NCI-H2196 (cell line): ENCODE data around the gene RAB6D.
A peak's percentile ranks its signal among the peaks of the same experiment; 100 is the strongest.
"Not testable (repeated sequence)": the region's sequence is repeated elsewhere in the genome, so short reads cannot be mapped to it uniquely, and the experiment has no call there.

Experiments
- DNase-seq: peaks from one replicate; lab custom pipeline; 2025; ENCODE audit not compliant: unreplicated experiment; lab: John Stamatoyannopoulos, UW

Gene RAB6D

DNA sequence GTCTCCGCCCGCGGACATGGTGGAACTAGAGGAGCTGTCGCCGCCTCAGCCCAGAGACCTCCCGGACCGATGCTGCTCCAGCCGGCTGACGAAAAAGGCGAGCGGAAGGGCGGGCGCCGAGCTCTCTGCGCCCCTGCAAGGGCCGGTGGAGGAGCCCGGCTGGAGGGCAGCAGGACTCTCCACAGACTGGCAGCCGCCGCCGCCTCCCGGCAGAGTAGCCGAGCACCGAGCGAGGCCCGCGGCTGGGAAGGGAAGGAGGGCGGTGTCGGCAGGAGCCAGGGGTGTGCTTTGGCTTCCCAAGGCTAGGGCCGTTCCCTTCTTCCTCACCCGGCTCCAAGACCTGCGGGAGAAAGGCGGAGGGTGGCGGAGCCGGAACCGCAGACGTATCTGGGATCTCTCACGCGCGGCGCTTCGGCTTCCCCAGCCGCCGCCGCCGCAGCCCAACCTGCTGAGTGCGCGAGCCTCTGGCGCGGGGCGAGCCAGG, at the start of gene RAB6D:
Gene RAB6D (minus strand): TSS at position 466 of the 484 bp plus-strand sequence. CDS start 448 bp downstream, at position 18.
- DNase-seq: not testable (repeated sequence)

DNA sequence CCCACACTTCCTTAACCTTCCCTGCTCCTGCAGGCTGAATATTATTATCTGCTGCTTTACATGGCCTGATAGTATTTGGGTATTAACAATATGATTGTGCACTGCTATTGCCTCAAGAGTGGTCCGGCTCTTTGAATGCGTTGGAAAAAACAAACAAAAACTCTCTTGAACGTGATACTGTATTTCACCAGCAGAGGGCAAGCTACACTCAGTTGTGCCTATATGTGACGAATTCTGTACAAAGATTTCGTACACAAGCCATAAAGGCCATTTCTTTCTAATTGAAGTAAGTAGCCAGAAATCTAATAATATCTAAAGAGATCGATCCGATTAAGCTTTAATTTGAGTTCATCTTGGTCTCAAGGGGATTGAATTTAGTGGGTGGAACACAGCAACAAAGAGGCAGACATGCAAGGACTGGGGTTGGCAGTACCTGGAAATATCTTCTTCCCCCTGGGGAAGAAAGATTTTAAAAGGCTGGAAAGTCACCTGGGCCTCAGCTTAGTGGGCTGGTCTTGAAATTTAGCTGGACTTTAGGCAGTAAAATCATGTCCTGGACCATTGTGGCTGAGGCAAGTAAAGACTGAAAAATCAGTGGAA, 49.3 kb upstream of the RAB6D start:
- DNase-seq: peak; percentile 65

DNA sequence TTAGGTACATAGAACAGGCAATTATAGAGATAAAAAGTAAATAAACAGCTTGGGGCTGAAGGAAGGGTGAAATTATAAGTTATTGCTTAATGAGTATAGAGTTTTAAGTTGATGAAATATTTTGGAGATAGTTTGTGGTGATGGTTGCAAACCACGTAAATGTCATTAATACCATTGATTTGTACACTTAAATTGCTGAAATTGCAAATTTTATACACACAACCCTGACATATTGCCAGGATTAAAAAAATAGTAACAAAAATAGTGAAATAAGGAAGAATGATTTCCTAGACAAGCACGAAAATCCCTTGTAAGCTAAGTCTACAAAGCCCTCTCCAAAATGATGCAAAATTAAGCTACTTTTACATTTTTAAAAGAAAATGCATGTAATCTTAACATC, 46.2 kb upstream of the RAB6D start:
- DNase-seq: no peak

DNA sequence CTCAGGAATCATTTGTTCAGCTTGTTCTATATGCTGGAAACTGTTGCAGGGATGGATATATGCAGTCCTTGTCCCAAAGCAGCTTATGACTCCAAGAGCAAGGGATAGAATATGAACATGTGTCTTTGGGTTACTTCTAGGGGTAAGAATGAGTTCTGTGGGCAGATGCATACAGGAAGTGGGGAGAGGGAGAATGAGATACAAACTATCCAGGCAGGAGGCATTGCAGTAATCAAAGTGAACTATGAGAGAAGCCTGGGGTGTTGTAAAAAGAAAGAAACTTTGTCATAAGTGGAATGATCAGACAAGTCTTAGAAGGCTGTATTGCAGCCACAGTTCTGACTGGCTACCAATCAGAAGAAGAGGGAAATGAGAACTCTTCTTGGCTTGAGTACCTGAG, 44.8 kb upstream of the RAB6D start:
- DNase-seq: no peak

- DNase-seq: no peak
These were observed 44.2 kb upstream of the RAB6D start for GRCh38 chr2:131408207-131408606.

DNA sequence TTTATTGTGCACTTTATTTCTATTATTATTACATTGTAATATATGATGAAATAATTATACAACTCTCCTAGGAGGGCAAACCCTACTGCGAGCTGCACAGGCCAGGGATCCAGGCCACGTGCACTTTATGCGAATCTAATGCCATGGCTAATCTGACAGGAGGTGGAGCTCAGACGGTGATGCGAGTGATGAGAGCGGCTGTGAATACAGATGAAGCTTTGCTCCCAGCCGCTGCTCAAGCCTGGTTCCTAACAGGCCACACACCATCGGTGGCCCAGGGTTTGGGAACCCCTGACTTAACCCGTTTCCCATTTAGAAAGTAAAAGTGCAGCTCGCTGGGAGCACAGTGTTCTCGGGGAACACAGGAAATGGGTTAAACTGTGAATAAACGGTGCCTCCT, 40.8 kb upstream of the RAB6D start:
- no peak for DNase-seq

DNA sequence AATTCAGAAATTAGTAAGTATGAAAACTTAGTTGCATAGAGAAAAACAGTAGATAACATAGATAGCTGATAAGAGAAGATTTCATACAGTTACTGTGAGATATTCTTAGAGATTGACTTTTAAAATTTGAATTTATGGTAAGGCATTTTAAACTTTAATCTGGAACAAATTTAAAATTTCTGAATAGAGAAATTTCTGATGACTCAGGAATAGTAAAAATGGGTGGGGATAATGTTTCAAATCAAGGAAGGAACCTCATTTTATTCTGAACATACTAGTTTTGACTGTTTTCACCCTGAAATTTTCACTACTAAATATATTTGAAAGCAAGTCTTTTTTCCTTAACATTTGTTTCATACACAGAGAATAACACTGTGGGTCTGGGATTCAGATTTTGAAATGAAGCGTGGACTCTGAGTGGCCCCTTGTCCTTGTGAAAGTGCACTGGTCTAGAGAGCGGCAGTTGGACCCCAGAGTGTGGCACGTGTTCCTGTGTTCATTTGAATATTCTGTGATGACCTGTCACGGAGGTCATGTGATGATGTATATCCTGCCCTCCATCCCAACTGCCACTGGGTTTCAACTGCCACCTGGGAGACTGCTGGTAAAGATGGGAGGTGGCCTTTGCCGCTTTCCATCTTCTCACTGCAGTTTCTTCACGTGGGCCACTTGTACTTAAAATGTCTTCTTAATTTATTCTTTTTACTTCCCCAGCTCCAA, 38.5 kb upstream of the RAB6D start:
- DNase-seq: no peak

- no peak for DNase-seq
These were observed 36.9 kb upstream of the RAB6D start for GRCh38 chr2:131400849-131401248.

DNA sequence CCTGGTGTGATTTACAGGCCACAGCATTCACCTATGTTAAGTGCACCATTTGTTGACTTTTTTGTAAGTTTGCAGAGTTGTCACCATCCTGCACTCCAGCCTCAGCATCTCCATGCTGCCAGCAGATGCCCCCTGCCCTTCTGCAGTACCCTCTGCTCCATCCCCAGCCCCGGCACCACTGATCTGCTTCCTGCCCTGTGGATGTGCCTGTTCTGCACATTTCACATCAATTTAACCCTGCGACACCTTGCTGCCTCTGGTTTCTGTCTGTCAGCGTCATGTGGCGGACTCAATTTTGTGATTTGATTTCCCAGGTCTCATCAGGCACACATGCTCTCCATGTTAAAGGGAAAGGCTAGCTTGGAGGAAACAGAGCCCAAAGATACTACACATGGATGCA, 36.5 kb upstream of the RAB6D start:
- DNase-seq: not testable (repeated sequence)

- DNase-seq: not testable (repeated sequence)
These were observed 32.2 kb upstream of the RAB6D start for GRCh38 chr2:131396209-131396608.

- DNase-seq: not testable (repeated sequence)
These were observed 31.2 kb upstream of the RAB6D start for GRCh38 chr2:131395024-131395645.

DNA sequence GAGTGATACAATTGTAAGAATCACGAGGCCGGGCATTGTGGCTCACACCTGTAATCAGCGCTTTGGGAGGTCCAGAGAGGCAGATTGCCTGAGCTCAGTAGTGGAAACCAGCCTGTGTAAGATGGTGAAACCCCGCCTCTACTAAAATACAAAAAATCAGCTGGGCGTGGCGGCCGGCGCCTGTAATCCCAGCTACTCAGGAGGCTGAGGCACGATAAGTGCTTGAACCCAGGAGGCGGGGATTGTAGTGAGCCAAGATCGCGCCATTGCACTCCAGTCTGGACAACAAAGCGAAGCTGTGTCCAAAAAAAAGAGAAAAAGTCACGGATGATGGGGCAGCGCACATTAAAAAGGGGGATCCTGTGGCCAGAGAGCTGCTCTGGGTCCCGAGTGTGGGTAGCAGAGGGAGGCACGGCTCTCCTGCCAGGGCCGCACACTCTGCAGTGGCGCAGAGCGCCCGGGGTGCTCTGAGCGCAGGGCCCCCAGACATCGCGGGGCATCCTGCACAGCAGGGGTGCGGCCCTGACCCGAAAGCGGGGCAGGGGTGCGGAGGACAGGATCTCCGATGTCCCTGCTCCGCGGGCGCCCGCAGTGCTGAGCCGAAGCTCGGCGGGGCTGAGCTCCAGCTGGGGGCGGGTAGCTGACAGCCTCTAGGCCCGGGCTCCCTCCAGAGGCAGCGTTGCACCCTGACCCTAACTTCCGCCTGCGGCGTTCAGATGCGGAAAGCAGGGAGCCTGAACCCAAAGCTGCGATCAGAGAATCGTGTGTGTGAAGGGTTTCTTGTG, 30.4 kb upstream of the RAB6D start:
- DNase-seq: no peak

DNA sequence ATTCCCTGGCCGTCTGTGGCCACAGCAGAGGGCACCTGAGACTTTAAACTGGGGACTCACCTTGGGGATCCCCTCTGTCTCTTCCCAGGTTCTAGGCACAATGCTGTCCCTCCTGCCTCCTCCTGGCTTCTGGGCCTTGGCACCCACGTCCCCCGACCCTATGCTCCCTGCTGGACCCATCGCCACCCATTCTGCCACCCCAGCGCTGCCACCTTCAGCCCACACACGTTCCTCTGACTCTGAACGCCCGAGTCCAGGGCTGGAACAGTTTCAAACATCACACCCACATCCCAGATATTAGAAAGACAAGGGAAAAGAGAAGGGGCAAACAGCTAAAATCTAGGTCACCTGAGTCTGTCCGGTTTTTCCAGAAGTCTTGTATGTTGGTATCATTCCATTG, 28.0 kb upstream of the RAB6D start:
- DNase-seq: not testable (repeated sequence)

DNA sequence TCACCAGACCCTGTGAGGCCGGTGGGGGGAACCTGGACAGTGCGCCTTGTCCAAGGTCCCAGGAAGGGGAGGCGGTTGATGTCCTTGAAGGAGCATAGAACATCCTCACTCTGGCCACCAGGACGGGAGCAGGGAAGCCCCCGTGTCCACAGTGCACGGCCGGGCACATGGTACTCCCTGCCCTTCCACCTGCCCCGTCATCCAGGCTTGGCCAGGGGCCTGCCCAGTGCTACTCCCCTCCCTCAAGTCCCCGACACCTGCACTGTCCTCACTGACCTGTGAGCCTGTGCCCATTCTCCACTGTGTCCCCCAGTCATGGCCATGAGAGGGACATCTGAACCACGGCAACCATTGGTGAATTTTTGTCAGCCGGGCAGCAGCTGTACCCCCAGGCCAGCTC, 27.5 kb upstream of the RAB6D start:
- DNase-seq: not testable (repeated sequence)

- not testable (repeated sequence) for DNase-seq
These were observed 26.6 kb upstream of the RAB6D start for GRCh38 chr2:131390495-131391130.

DNA sequence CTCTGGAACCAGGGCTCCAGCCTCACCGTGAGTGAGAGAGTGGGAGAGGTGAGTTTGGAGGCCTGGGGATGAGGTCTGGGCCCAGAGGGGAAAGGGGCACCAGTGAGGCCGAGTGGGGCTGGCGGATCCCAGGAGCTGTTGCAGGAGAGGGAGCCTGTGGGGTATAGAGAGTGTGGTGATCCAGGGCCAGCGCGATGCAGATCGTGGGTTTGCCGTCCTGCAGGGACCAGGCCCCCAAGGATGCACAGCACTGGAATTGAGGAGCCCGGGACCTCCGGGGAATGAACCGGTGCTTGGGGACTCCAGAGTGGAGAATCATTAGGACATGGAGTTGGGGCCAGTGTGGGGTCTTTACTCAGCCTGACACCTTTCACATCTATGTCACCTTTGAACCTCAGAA, 25.7 kb upstream of the RAB6D start:
- no peak for DNase-seq

GRCh38 chr2:131388834-131389233, 24.9 kb upstream of the RAB6D start:
- DNase-seq: not testable (repeated sequence)

DNA sequence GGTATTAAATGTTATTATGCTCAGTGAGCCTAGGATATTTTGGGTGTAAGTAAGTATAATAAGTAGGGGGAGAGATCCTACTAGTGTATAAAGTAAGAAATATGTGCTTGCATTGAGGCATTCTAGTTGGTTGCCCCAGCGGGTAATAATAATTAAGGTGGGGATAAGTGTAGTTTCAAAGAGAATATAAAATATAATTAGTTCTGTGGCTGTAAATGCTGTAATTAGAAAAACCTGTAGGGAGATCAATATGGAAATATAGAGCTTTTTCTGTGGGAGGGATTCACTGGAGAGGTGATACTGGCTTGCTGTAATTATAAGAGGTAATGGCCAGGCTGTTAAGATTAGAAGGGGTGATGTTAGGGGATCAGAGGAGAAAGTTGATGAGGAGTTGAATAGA, 9.1 kb upstream of the RAB6D start:
- not testable (repeated sequence) for DNase-seq

GRCh38 chr2:131369954-131370353, 6.0 kb upstream of the RAB6D start:
- no peak for DNase-seq

GRCh38 chr2:131368493-131369066, 4.6 kb upstream of the RAB6D start:
- not testable (repeated sequence) for DNase-seq
